Kidney epithelial cell (primary cell): ENCODE data around the gene TACC2. TPM values are rescaled to one million over a fixed set of nuclear protein-coding genes. Genes with fewer than 3 reads are reported as not detected.

ENCODE experiments used
- DNase-seq: peaks from one replicate; pipeline ENCODE4 v3.0.0-alpha.2; 2010; ENCODE audit warnings: low read depth
- H3K27me3 ChIP-seq: 2 replicates; pipeline ENCODE4 v1.6.0; 2011; ENCODE audit warnings: low read length; ENCODE audit not compliant: control insufficient read depth, insufficient read depth
- H3K36me3 ChIP-seq: 2 replicates; pipeline ENCODE4 v1.5.1; 2011; ENCODE audit warnings: low read length; ENCODE audit not compliant: control insufficient read depth, insufficient read depth
- H3K4me3 ChIP-seq: 2 replicates; pipeline ENCODE4 v1.5.1; 2011; ENCODE audit warnings: low read depth, mild to moderate bottlenecking, control low read depth, low read length
- CTCF ChIP-seq: IDR thresholded peaks from 2 replicates; pipeline ENCODE4 v1.5.1; 2011; ENCODE audit warnings: mild to moderate bottlenecking, moderate library complexity, low read length, control low read depth, inconsistent platforms; ENCODE audit not compliant: insufficient read depth, poor library complexity, severe bottlenecking
- total RNA-seq: library from RNA; depleted of rRNA; stranded (reverse); fragments of >200 nt; gene quantifications from 2 replicates; pipeline ENCODE4 v1.2.3, GENCODE V29; 2015

TACC2 gene
- total RNA-seq, 1 donor from 2014 or later = 26.9 TPM

GRCh38 chr10:122285506-122286444 lies 296.8 kb downstream of the TACC2 start:
- DNase-seq = no peak
- TF ChIP-seq CTCF = no peak
- Histone ChIP-seq H3K27me3 (no peaks in the 10 kb centered on the region), H3K36me3 (no peaks in the 10 kb centered on the region), H3K4me3 (no peak overlapping the region)

GRCh38 chr10:122286867-122287266 lies 297.9 kb downstream of the TACC2 start:
- TF ChIP-seq CTCF = no peak
- DNase-seq = peak; percentile 75
- Histone ChIP-seq H3K27me3 (no peaks in the 10 kb centered on the region), H3K36me3 (no peaks in the 10 kb centered on the region), H3K4me3 (no peak overlapping the region)

- H3K36me3 ChIP-seq = no peaks in the 10 kb centered on the region
- no peak for TF ChIP-seq CTCF
- no peak for DNase-seq
These were observed 298.6 kb downstream of the TACC2 start for GRCh38 chr10:122287570-122287969.

GRCh38 chr10:122288262-122288661 lies 299.3 kb downstream of the TACC2 start:
- TF ChIP-seq CTCF = no peak
- no peaks in the 10 kb centered on the region for H3K27me3 ChIP-seq
- H3K4me3 ChIP-seq = no peak overlapping the region
- H3K36me3 ChIP-seq = no peaks in the 10 kb centered on the region
- no peak for DNase-seq

More at GRCh38 chr10:122287570-122287969, 298.6 kb downstream of the TACC2 start:
- H3K4me3 ChIP-seq = no peak overlapping the region
- no peaks in the 10 kb centered on the region for H3K27me3 ChIP-seq

GRCh38 chr10:122288917-122289316 lies 300.0 kb downstream of the TACC2 start:
- Histone ChIP-seq H3K36me3 (no peaks in the 10 kb centered on the region), H3K27me3 (no peaks in the 10 kb centered on the region), H3K4me3 (no peak overlapping the region)
- TF ChIP-seq CTCF = no peak
- DNase-seq = no peak
